ENCODE results near the gene ASIC2.

DNA sequence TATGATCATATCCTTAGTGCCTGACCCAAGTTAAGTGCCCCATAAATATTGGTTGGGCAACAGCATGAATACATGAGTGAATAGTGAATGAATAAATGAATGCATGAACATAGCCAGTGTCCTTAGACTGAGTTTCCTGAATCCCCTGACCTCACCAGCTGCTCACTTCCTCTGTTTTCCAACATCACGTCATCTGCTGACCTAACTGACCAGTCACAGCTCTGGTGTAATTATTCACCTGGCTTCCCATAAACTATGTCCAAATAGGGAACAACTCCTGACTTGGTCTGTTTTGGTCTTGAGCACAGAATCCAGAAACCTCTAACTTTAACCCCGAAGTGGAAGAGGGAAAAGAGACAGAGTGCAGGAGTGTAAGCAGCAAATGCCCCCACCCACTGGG is 83.4 kb downstream of the ASIC2 start:
- TF ChIP-seq EZH2 (IDR thresholded peaks at IDR 0.05; ENCODE audit: low read depth): no peak
- TF ChIP-seq, protein P1, sequence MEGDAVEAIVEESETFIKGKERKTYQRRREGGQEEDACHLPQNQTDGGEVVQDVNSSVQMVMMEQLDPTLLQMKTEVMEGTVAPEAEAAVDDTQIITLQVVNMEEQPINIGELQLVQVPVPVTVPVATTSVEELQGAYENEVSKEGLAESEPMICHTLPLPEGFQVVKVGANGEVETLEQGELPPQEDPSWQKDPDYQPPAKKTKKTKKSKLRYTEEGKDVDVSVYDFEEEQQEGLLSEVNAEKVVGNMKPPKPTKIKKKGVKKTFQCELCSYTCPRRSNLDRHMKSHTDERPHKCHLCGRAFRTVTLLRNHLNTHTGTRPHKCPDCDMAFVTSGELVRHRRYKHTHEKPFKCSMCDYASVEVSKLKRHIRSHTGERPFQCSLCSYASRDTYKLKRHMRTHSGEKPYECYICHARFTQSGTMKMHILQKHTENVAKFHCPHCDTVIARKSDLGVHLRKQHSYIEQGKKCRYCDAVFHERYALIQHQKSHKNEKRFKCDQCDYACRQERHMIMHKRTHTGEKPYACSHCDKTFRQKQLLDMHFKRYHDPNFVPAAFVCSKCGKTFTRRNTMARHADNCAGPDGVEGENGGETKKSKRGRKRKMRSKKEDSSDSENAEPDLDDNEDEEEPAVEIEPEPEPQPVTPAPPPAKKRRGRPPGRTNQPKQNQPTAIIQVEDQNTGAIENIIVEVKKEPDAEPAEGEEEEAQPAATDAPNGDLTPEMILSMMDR (conservative IDR thresholded peaks at IDR 0.05): no peak
